Skeletal muscle tissue (tissue), 4 donors: ENCODE results near the gene PRR33. TPM values are rescaled to one million over a fixed set of nuclear protein-coding genes. Genes with fewer than 3 reads are reported as not detected.

Experiments
- H3K27ac ChIP-seq: one replicate; pipeline ENCODE4 v1.7.0; 2013; ENCODE audit warnings: mild to moderate bottlenecking, low read depth, low read length, inconsistent platforms
- H3K27me3 ChIP-seq, 3 donors: one replicate each; pipeline ENCODE4 v1.7.0; 2013; ENCODE audit warnings: low read length in 3 of 3; ENCODE audit not compliant: control insufficient read depth in 3 of 3, insufficient read depth in 3 of 3
- H3K36me3 ChIP-seq, 3 donors: one replicate each; pipeline ENCODE4 v1.7.0; 2013; ENCODE audit warnings: low read length in 3 of 3; ENCODE audit not compliant: control insufficient read depth in 3 of 3, insufficient read depth in 3 of 3
- H3K4me1 ChIP-seq, 3 donors: one replicate each; pipeline ENCODE4 v1.7.0; 2013; ENCODE audit warnings: low read length in 3 of 3, mild to moderate bottlenecking in 3 of 3; ENCODE audit not compliant: control insufficient read depth in 3 of 3, insufficient read depth in 3 of 3
- H3K4me3 ChIP-seq, 3 donors: one replicate each; pipeline ENCODE4 v1.7.0; 2013; ENCODE audit warnings: low read length in 3 of 3
- H3K9ac ChIP-seq, 3 donors: one replicate each; pipeline ENCODE4 v1.7.0; 2013; ENCODE audit warnings: low read length in 3 of 3, mild to moderate bottlenecking in 3 of 3, moderate library complexity in 2 of 3, low read depth in 1 of 3
- H3K9me3 ChIP-seq, 3 donors: one replicate each; pipeline ENCODE4 v1.7.0; 2013; ENCODE audit warnings: low read length in 3 of 3; ENCODE audit not compliant: control insufficient read depth in 3 of 3
- total RNA-seq: library from RNA; depleted of rRNA; stranded (reverse); fragments of >200 nt; gene quantifications from one replicate; pipeline ENCODE4 v1.2.3, GENCODE V29; 2014
- donor health status: Osteomylitis.

The PRR33 gene
- total RNA-seq, 1 donor from 2014 or later, result 1.0 TPM

- peak overlapping the region; percentile 40 for H3K27ac ChIP-seq
- peaks cover 40 to 80% (median 41%) of the 10 kb centered on the region in 3 donors for H3K27me3 ChIP-seq
- H3K9ac ChIP-seq, result peak overlapping the region; percentile 38 to 76 (median 51)
- H3K9me3 ChIP-seq, result no peaks in the 10 kb centered on the region
- peak overlapping the region; percentile 61 to 78 (median 66) for H3K4me3 ChIP-seq
- peaks cover 12 to 56% (median 24%) of the 10 kb centered on the region in 3 donors for H3K4me1 ChIP-seq
- peaks cover 0 to 3% (median 0%) of the 10 kb centered on the region in 3 donors for H3K36me3 ChIP-seq
Measured at GRCh38 chr11:1870721-1871466, 20.8 kb downstream of the PRR33 start.

- H3K9ac ChIP-seq, result peak overlapping the region; percentile 38 to 76 (median 51)
- H3K27ac ChIP-seq, result peak overlapping the region; percentile 40
- peaks cover 15 to 56% (median 25%) of the 10 kb centered on the region in 3 donors for H3K4me1 ChIP-seq
Measured at GRCh38 chr11:1870326-1870696, 21.4 kb downstream of the PRR33 start.

GRCh38 chr11:1869427-1870325 is 22.0 kb downstream of the PRR33 start:
- H3K4me3 ChIP-seq, result peak overlapping the region; percentile 61 to 78 (median 66)
- no peaks in the 10 kb centered on the region for H3K9me3 ChIP-seq
- peaks cover 20 to 57% (median 28%) of the 10 kb centered on the region in 3 donors for H3K4me1 ChIP-seq
- H3K9ac ChIP-seq, result peak overlapping the region; percentile 59 to 76 (median 74)
- H3K36me3 ChIP-seq, result peaks cover 0 to 3% (median 0%) of the 10 kb centered on the region in 3 donors
- H3K27me3 ChIP-seq, result peaks cover 33 to 84% (median 41%) of the 10 kb centered on the region in 3 donors
- H3K27ac ChIP-seq, result peak overlapping the region; percentile 40

More at GRCh38 chr11:1870326-1870696, 21.4 kb downstream of the PRR33 start:
- Histone ChIP-seq H3K4me3 (peak overlapping the region; percentile 61 to 78 (median 66)), H3K36me3 (peaks cover 0 to 3% (median 0%) of the 10 kb centered on the region in 3 donors), H3K9me3 (no peaks in the 10 kb centered on the region), H3K27me3 (peaks cover 38 to 83% (median 41%) of the 10 kb centered on the region in 3 donors)

- H3K4me1 ChIP-seq, result peaks cover 29 to 66% (median 36%) of the 10 kb centered on the region in 3 donors
- H3K36me3 ChIP-seq, result peaks cover 0 to 3% (median 0%) of the 10 kb centered on the region in 3 donors
- H3K27ac ChIP-seq, result peak overlapping the region; percentile 40
- peaks cover 29 to 83% (median 41%) of the 10 kb centered on the region in 3 donors for H3K27me3 ChIP-seq
- H3K9ac ChIP-seq, result peak overlapping the region; percentile 59 to 76 (median 74)
- peak overlapping the region; percentile 61 to 78 (median 66) for H3K4me3 ChIP-seq
- H3K9me3 ChIP-seq, result no peaks in the 10 kb centered on the region
Measured at GRCh38 chr11:1868636-1869291, 22.9 kb downstream of the PRR33 start.

GRCh38 chr11:1868056-1868635 is 23.5 kb downstream of the PRR33 start:
- peak overlapping the region; percentile 61 to 78 (median 66) for H3K4me3 ChIP-seq
- H3K4me1 ChIP-seq, result peaks cover 35 to 72% (median 42%) of the 10 kb centered on the region in 3 donors
- H3K27ac ChIP-seq, result no peak overlapping the region
- peaks cover 0 to 3% (median 0%) of the 10 kb centered on the region in 3 donors for H3K36me3 ChIP-seq
- H3K9me3 ChIP-seq, result no peaks in the 10 kb centered on the region
- H3K9ac ChIP-seq, result peak overlapping the region; percentile 59 to 76 (median 74)
- H3K27me3 ChIP-seq, result peaks cover 29 to 85% (median 41%) of the 10 kb centered on the region in 3 donors

- Histone ChIP-seq H3K27ac (no peak overlapping the region), H3K9ac (peak overlapping the region in 1 of 3 donors; percentile 33), H3K4me1 (peaks cover 41 to 76% (median 48%) of the 10 kb centered on the region in 3 donors), H3K27me3 (peaks cover 28 to 82% (median 37%) of the 10 kb centered on the region in 3 donors), H3K4me3 (peak overlapping the region in 2 of 3 donors; percentile 29 to 30), H3K36me3 (peaks cover 0 to 3% (median 0%) of the 10 kb centered on the region in 3 donors), H3K9me3 (no peaks in the 10 kb centered on the region)
Measured at GRCh38 chr11:1867381-1867780, 24.3 kb downstream of the PRR33 start.

- Histone ChIP-seq H3K9me3 (no peaks in the 10 kb centered on the region), H3K27me3 (peaks cover 22 to 77% (median 31%) of the 10 kb centered on the region in 3 donors), H3K36me3 (peaks cover 0 to 3% (median 0%) of the 10 kb centered on the region in 3 donors), H3K4me1 (peaks cover 41 to 72% (median 48%) of the 10 kb centered on the region in 3 donors), H3K27ac (no peak overlapping the region), H3K9ac (no peak overlapping the region), H3K4me3 (peak overlapping the region in 1 of 3 donors; percentile 6)
Measured at GRCh38 chr11:1866776-1867175, 24.9 kb downstream of the PRR33 start.

- Histone ChIP-seq H3K27ac (no peak overlapping the region), H3K4me3 (peak overlapping the region in 2 of 3 donors; percentile 35 to 54), H3K9ac (peak overlapping the region in 1 of 3 donors; percentile 77), H3K27me3 (peaks cover 17 to 72% (median 26%) of the 10 kb centered on the region in 3 donors), H3K9me3 (no peaks in the 10 kb centered on the region), H3K36me3 (peaks cover 0 to 3% (median 0%) of the 10 kb centered on the region in 3 donors), H3K4me1 (peaks cover 41 to 71% (median 48%) of the 10 kb centered on the region in 3 donors)
Measured at GRCh38 chr11:1866226-1866625, 25.5 kb downstream of the PRR33 start.
